ENCODE data around the gene TBC1D10B.
"Not testable (repeated sequence)": the region's sequence is repeated elsewhere in the genome, so short reads cannot be mapped to it uniquely, and the experiment has no call there.

TBC1D10B gene

DNA sequence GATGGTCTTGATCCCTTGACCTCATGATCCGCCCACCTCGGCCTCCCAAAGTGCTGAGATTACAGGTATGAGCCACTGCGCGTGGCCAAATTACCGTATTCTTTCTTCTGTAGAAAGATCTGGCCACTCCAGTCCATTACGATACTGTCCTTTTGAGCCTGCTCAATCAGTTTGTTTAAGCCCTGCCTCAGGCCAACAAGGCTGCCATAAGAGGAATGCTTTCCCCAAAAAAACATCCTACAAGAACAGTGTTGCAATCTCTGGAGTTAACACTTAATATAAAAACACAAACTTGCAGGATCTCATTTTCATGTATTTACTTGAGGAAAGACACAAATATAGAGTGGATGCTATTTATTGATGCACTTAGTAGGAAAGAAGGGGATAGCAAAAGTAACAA is 46.1 kb downstream of the TBC1D10B start:
- DNase-seq: not testable (repeated sequence)

DNA sequence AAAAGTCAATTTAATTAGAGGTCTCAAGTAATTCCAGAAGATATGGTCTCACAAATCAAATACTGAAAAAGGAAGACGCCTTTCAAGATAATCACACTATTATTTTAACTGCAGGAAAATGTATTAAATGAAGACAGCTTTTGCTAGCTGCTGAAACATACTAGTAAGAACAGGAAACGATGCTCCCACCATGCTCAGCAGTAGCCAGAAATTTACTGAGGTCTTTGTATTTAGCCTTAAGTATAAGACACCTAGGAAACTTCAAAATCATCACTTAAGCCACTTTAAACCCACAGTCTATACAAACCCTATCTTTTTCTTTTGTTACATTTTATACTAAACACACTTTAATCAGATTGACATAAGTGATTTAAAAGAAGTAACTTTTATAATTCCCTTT is 51.6 kb downstream of the TBC1D10B start:
- not testable (repeated sequence) for DNase-seq

DNA sequence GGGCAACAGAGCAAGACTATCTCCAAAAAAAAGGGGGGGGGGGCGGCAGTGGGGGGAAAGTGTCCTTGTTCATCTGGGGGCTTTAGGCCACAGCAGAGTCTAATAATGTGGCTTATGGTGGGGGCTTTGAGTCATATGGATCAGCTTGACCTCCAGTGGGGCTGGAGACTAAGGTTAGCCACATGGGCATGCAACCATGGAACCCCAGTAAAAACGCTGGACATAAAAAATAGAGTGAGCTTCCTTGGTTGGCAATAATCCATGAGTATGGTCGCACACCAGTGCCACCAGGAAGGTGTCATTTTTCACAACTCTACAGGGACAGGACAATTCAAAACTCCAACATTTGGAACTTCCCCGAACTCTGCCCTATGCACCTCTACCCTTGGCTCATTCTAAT is 59.4 kb downstream of the TBC1D10B start:
- not testable (repeated sequence) for DNase-seq

DNA sequence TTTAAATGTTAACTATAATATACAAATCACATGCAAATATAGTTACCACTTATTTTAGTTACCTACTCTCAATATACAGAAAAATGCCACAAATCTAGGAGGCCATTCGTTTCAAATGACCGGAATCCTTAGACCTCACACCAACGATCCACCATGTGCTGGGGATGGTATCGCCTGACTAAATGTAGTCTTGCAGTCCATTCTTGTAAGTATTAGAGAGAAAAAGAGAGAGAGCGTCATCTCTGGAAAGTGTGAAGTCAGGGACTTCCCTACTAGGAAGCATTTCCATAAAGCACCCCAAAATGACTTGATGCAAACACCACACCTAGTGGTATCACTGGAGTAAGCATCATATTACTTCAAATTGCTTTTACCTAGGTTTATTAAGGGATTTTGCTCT is 61.0 kb downstream of the TBC1D10B start:
- DNase-seq: not testable (repeated sequence)

All from NCI-H524 treated with DMSO at 0.1 percent for 48 hours (cell line).